A549 (cell line): ENCODE measurements around the gene NKIRAS1. TPM values are rescaled to one million over a fixed set of nuclear protein-coding genes. Genes with fewer than 3 reads are reported as not detected.

ENCODE experiments used
- ATAC-seq, 2 experiments: fragments of 200-7000 bp in 1 of 2; fragments of >200 bp in 1 of 2; cut with Nextera tagmentation in 1 of 2; cut with Tn5 transposase in 1 of 2; 3 replicates each; pipeline versions ENCODE4 v1.8.0 to v1.9.1; 2018 to 2020; ENCODE audit warnings: mild to moderate bottlenecking in 1 of 2, moderate library complexity in 1 of 2
- CTCF ChIA-PET: fragments of 300-600 bp; sonication (Branson Sonifier 250); formaldehyde crosslinking; extraction: SDS; loops from one replicate; lab custom pipeline; 2021; ENCODE audit warnings: antibody characterized with exemption, inconsistent platforms; lab: Yijun Ruan, JAX
- POLR2A ChIA-PET: fragments of 350-600 bp; formaldehyde crosslinking; extraction: SDS; loops from one replicate; lab custom pipeline; 2021; ENCODE audit warnings: antibody characterized with exemption, inconsistent platforms; lab: Yijun Ruan, JAX
- DNase-seq, 2 experiments: peaks; one replicate each; pipeline versions ENCODE4 v3.0.0 to v3.0.0-alpha.2; 2011 to 2016; ENCODE audit warnings: low read depth in 1 of 2, low spot score in 1 of 2
- FAIRE-seq: peaks from 2 replicates; lab custom pipeline; 2011; peaks lifted over from hg19 to GRCh38; lab: Jason Lieb, UNC
- H3K27ac ChIP-seq, 2 experiments: fragments of >200 bp; sonication (Bioruptor Twin); formaldehyde crosslinking; 3 replicates each; pipeline ENCODE4 v1.5.1; 2016 to 2017
- H3K4me1 ChIP-seq: fragments of >200 bp; sonication (Bioruptor Twin); formaldehyde crosslinking; 3 replicates; pipeline ENCODE4 v1.6.1; 2016
- H3K4me2 ChIP-seq: fragments of >200 bp; sonication (Bioruptor Twin); formaldehyde crosslinking; 3 replicates; pipeline ENCODE4 v1.6.1; 2016
- H3K4me3 ChIP-seq: fragments of >200 bp; sonication (Bioruptor Twin); formaldehyde crosslinking; 3 replicates; pipeline ENCODE4 v1.5.1; 2016
- H3K9me3 ChIP-seq: fragments of >200 bp; sonication (Bioruptor Twin); formaldehyde crosslinking; 3 replicates; pipeline ENCODE4 v1.6.1; 2016
- EHF ChIP-seq: fragments of 250-450 bp; sonication (Bioruptor Pico); IDR thresholded peaks from 2 replicates; pipeline ENCODE4 v1.5.0; 2020; ENCODE audit warnings: mild to moderate bottlenecking
- EHMT2 ChIP-seq: fragments of 200-600 bp; sonication (generic); IDR thresholded peaks from 2 replicates; pipeline ENCODE4 v1.6.1; 2016; ENCODE audit warnings: antibody characterized with exemption, low read depth, mild to moderate bottlenecking, moderate library complexity
- FOSB ChIP-seq: fragments of 250-450 bp; sonication (Bioruptor Pico); IDR thresholded peaks from 2 replicates; pipeline ENCODE4 v1.5.0; 2020; ENCODE audit warnings: mild to moderate bottlenecking, moderate library complexity
- FOSL2 ChIP-seq, 2 experiments: fragments of 450-650 bp in 1 of 2; fragments of >200 bp in 1 of 2; sonication (Bioruptor Twin) in 1 of 2; formaldehyde crosslinking; IDR thresholded peaks; 2 replicates each; pipeline versions ENCODE4 v1.5.0 to v1.6.1; 2016 to 2020; ENCODE audit warnings: mild to moderate bottlenecking in 1 of 2, moderate library complexity in 1 of 2
- HES2 ChIP-seq: fragments of >200 bp; sonication (Bioruptor Twin); formaldehyde crosslinking; IDR thresholded peaks from 2 replicates; pipeline ENCODE4 v1.6.1; 2016
- HOXA7 ChIP-seq: fragments of 250-450 bp; sonication (Bioruptor Pico); IDR thresholded peaks from 2 replicates; pipeline ENCODE4 v1.5.0; 2020; ENCODE audit warnings: mild to moderate bottlenecking, moderate library complexity
- HOXB5 ChIP-seq: fragments of 250-450 bp; sonication (Bioruptor Pico); IDR thresholded peaks from 2 replicates; pipeline ENCODE4 v1.5.0; 2020; ENCODE audit warnings: mild to moderate bottlenecking, moderate library complexity
- JUN ChIP-seq, 2 experiments: fragments of >200 bp; sonication (Bioruptor Twin); formaldehyde crosslinking; IDR thresholded peaks; 2 replicates in 1 of 2; 3 replicates in 1 of 2; pipeline ENCODE4 v1.6.1; 2016 to 2017
- KDM5A ChIP-seq: fragments of 200-600 bp; sonication (generic); IDR thresholded peaks from 2 replicates; pipeline ENCODE4 v1.6.1; 2016; ENCODE audit warnings: antibody characterized with exemption, mild to moderate bottlenecking
- MAFK ChIP-seq: fragments of 450-650 bp; IDR thresholded peaks from 2 replicates; pipeline ENCODE4 v1.6.1; 2014; ENCODE audit not compliant: partially characterized antibody
- POLR2AphosphoS2 ChIP-seq: conservative IDR thresholded peaks from 2 replicates; pipeline ENCODE4 v1.6.1; 2012; ENCODE audit warnings: low read length, improper control_type of control experiment, inconsistent platforms
- RAD21 ChIP-seq, 2 experiments: fragments of >200 bp in 1 of 2; sonication (Bioruptor Twin) in 1 of 2; formaldehyde crosslinking in 1 of 2; IDR thresholded peaks in 1 of 2; conservative IDR thresholded peaks in 1 of 2; 2 replicates in 1 of 2; 3 replicates in 1 of 2; pipeline ENCODE4 v1.6.1; 2012 to 2018; ENCODE audit warnings: inconsistent platforms in 1 of 2
- SREBF2 ChIP-seq: fragments of 450-650 bp; IDR thresholded peaks from 2 replicates; pipeline ENCODE4 v1.6.1; 2014; ENCODE audit warnings: mild to moderate bottlenecking, moderate library complexity
- TFCP2L1 ChIP-seq: fragments of 250-450 bp; sonication (Bioruptor Pico); IDR thresholded peaks from 2 replicates; pipeline ENCODE4 v1.5.0; 2021; ENCODE audit warnings: mild to moderate bottlenecking
- TP53 ChIP-seq: fragments of 250-450 bp; sonication (Bioruptor Pico); IDR thresholded peaks from 2 replicates; pipeline ENCODE4 v1.5.0; 2021; ENCODE audit warnings: mild to moderate bottlenecking, moderate library complexity
- WGBS: methylation state at CpG from one replicate; pipeline ENCODE4 v1.1.6; 2017; ENCODE audit errors: missing lambda C conversion rate; 5-methylcytosine and 5-hydroxymethylcytosine counted together
- polyA plus RNA-seq, 4 experiments: library from polyadenylated mRNA; depleted of rRNA in 3 of 4; stranded (reverse); fragments of >200 nt; fragmentation: RNase III in 1 of 4; extraction: RNeasy Plus Mini Kit Qiagen cat#74134 plus additional on column Dnase treatment in 1 of 4; gene quantifications; 2 replicates in 3 of 4; 3 replicates in 1 of 4; pipeline ENCODE4 v1.2.3, GENCODE V29; 2011 to 2017
- TF ChIP-seq, protein P1 (sequence below): fragments of 250-450 bp; sonication (Bioruptor Pico); IDR thresholded peaks from 2 replicates; pipeline ENCODE4 v1.5.0; 2021; ENCODE audit warnings: mild to moderate bottlenecking, moderate library complexity, borderline replicate concordance
- TF ChIP-seq, protein P2 (sequence below): IDR thresholded peaks from 2 replicates; pipeline ENCODE4 v1.6.1; 2012
- TF ChIP-seq, protein P3 (sequence below): fragments of >200 bp; sonication (Bioruptor Twin); formaldehyde crosslinking; IDR thresholded peaks from 3 replicates; pipeline ENCODE4 v1.6.1; 2016

The NKIRAS1 gene
- polyA plus RNA-seq, 2 of the 4 experiments (the other 2 are of a cell fraction): 15.5 to 16.8 TPM

- Histone ChIP-seq H3K4me1 (peaks cover 24% of the 10 kb centered on the region), H3K4me2 (peak overlapping the region; percentile 98; the same call in 1 of the 3 replicates), H3K4me3 (no peak overlapping the region), H3K9me3 (no peaks in the 10 kb centered on the region), H3K27ac (no peak overlapping the region)
- ChIA-PET POLR2A (interaction anchor here (0.5 to 0.6 kb wide), 2 partner anchors 15 to 1593 kb away, joined by 4 to 5 read pairs; no protein-coding TSS in a partner anchor), CTCF (no interaction called here)
- DNase-seq: peak in 1 of 2 experiments; percentile 21
- 89% methylated on average over 3 of the region's 3 CpGs for WGBS
- no peak for FAIRE-seq
- TF ChIP-seq, protein P1, sequence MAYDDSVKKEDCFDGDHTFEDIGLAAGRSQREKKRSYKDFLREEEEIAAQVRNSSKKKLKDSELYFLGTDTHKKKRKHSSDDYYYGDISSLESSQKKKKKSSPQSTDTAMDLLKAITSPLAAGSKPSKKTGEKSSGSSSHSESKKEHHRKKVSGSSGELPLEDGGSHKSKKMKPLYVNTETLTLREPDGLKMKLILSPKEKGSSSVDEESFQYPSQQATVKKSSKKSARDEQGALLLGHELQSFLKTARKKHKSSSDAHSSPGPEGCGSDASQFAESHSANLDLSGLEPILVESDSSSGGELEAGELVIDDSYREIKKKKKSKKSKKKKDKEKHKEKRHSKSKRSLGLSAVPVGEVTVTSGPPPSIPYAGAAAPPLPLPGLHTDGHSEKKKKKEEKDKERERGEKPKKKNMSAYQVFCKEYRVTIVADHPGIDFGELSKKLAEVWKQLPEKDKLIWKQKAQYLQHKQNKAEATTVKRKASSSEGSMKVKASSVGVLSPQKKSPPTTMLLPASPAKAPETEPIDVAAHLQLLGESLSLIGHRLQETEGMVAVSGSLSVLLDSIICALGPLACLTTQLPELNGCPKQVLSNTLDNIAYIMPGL (CRISPR knock-in tag): 0 out of 2 replicates have a peak, but pooled peaks have one; percentile 17
- TF ChIP-seq FOSL2 (IDR thresholded peaks at IDR 0.05): no peak
- no peak for TF ChIP-seq FOSL2 (CRISPR knock-in tag; IDR thresholded peaks at IDR 0.05)
- peak; percentile 87 for TF ChIP-seq FOSB (CRISPR knock-in tag)
- TF ChIP-seq, protein P2, sequence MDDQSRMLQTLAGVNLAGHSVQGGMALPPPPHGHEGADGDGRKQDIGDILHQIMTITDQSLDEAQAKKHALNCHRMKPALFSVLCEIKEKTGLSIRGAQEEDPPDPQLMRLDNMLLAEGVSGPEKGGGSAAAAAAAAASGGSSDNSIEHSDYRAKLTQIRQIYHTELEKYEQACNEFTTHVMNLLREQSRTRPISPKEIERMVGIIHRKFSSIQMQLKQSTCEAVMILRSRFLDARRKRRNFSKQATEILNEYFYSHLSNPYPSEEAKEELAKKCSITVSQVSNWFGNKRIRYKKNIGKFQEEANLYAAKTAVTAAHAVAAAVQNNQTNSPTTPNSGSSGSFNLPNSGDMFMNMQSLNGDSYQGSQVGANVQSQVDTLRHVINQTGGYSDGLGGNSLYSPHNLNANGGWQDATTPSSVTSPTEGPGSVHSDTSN: 0 out of 2 replicates have a peak, but pooled peaks have one; percentile 33
- TF ChIP-seq HOXA7 (CRISPR knock-in tag): peak; percentile 87
- TF ChIP-seq, protein P3, sequence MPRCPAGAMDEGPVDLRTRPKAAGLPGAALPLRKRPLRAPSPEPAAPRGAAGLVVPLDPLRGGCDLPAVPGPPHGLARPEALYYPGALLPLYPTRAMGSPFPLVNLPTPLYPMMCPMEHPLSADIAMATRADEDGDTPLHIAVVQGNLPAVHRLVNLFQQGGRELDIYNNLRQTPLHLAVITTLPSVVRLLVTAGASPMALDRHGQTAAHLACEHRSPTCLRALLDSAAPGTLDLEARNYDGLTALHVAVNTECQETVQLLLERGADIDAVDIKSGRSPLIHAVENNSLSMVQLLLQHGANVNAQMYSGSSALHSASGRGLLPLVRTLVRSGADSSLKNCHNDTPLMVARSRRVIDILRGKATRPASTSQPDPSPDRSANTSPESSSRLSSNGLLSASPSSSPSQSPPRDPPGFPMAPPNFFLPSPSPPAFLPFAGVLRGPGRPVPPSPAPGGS: 0 out of 3 replicates have a peak, but pooled peaks have one; percentile 19
- TF ChIP-seq POLR2AphosphoS2: peak; percentile 37
- no peak for TF ChIP-seq SREBF2
- peak; percentile 89 for TF ChIP-seq TFCP2L1 (CRISPR knock-in tag)
- TF ChIP-seq KDM5A: no peak
- peak; percentile 76; the same call in 1 of the 2 replicates for TF ChIP-seq TP53 (CRISPR knock-in tag)
- no peak for ATAC-seq
Measured at GRCh38 chr3:23921052-23921511, 4.3 kb upstream of the NKIRAS1 start.

DNA sequence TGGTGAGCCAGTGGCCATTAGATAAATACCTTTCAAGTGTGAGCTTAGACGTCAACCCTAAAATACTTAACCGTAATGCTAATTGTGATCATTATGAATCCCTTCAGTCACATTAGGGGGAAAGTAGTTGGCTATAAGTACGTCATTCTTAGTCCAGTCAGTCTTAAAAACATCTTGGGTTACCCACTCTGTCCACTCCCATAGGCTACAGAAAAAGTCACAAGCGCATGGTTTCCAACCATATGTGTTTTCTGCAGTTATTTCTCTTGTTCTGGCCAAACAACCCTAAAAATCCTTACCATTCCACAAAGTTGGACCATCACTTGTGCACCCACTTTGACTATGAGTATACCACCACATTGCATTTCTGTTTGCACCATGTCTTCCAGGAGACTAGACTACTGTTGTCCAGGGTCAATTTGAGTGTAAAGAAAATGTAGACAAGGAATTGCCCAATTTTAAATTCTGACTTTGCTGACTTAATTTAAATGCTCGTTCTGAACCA, 3.4 kb upstream of the NKIRAS1 start:
- H3K27ac ChIP-seq: no peak overlapping the region
- no peaks in the 10 kb centered on the region for H3K9me3 ChIP-seq
- peaks cover 32% of the 10 kb centered on the region for H3K4me1 ChIP-seq
- H3K4me2 ChIP-seq: peak overlapping the region; percentile 98
- 88% methylated on average over 5 of the region's 5 CpGs for WGBS
- no peak for ATAC-seq
- FAIRE-seq: no peak
- no peak for TF ChIP-seq EHMT2
- peak; percentile 93 for TF ChIP-seq HOXA7 (CRISPR knock-in tag)
- no peak for TF ChIP-seq HOXB5
- TF ChIP-seq TFCP2L1 (CRISPR knock-in tag): peak; percentile 22; the same call in 1 of the 2 replicates
- peak; percentile 86 for TF ChIP-seq POLR2AphosphoS2
- no peak for TF ChIP-seq MAFK
- TF ChIP-seq RAD21 (conservative IDR thresholded peaks at IDR 0.05 in 1 of 2, IDR thresholded peaks at IDR 0.05 in 1 of 2): no peak
- no peak for TF ChIP-seq EHF
- no peak for TF ChIP-seq HES2
- 0 out of 2 replicates have a peak, but pooled peaks have one; percentile 44 for TF ChIP-seq TP53 (CRISPR knock-in tag)
- peak; percentile 85 for TF ChIP-seq FOSB (CRISPR knock-in tag)
- TF ChIP-seq JUN (IDR thresholded peaks at IDR 0.05): no peak
- CTCF ChIA-PET: no interaction called here
- POLR2A ChIA-PET: no interaction called here
- no peak for DNase-seq
- H3K4me3 ChIP-seq: no peak overlapping the region
